Stimulated activated naive CD8-positive, alpha-beta T cell treated with anti-CD3 and anti-CD28 coated beads, Interleukin-15, Interleukin-2, amounts not matched to agents 100 U/mL and 50 U/mL, for 24 hours (primary cell): ENCODE measurements around the gene STARD9.

Source experiments
- ATAC-seq: fragments of 150-1000 bp; cut with Tn5 transposase; one replicate; pipeline ENCODE4 v1.10.0; 2021
- DNase-seq: peaks from one replicate; pipeline ENCODE4 v3.0.0; 2021

Gene STARD9

GRCh38 chr15:42694398-42694797 lies 119.0 kb downstream of the STARD9 start:
- ATAC-seq (no peak), DNase-seq (no peak)

GRCh38 chr15:42695527-42696071 lies 120.2 kb downstream of the STARD9 start:
- ATAC-seq: no peak

GRCh38 chr15:42696626-42697025 lies 121.2 kb downstream of the STARD9 start:
- DNase-seq (no peak), ATAC-seq (no peak)

More at GRCh38 chr15:42695527-42696071, 120.2 kb downstream of the STARD9 start:
- no peak for DNase-seq

- DNase-seq (peak; percentile 64), ATAC-seq (peak; percentile 86)
Measured at GRCh38 chr15:42704492-42704926, 129.1 kb downstream of the STARD9 start.

GRCh38 chr15:42705336-42705735 lies 129.9 kb downstream of the STARD9 start:
- ATAC-seq: no peak
- no peak for DNase-seq

- no peak for ATAC-seq
- no peak for DNase-seq
Measured at GRCh38 chr15:42707068-42707467, 131.7 kb downstream of the STARD9 start.

GRCh38 chr15:42707873-42708544 lies 132.6 kb downstream of the STARD9 start:
- ATAC-seq (no peak), DNase-seq (no peak)

- ATAC-seq (no peak), DNase-seq (no peak)
Measured at GRCh38 chr15:42710662-42711061, 135.3 kb downstream of the STARD9 start.

- no peak for DNase-seq
- no peak for ATAC-seq
Measured at GRCh38 chr15:42711746-42712145, 136.3 kb downstream of the STARD9 start.

GRCh38 chr15:42712584-42712983 lies 137.2 kb downstream of the STARD9 start:
- DNase-seq (no peak), ATAC-seq (no peak)

GRCh38 chr15:42716125-42716524 lies 140.7 kb downstream of the STARD9 start:
- DNase-seq: no peak
- ATAC-seq: no peak

- ATAC-seq: no peak
- DNase-seq: no peak
Measured at GRCh38 chr15:42716626-42717025, 141.2 kb downstream of the STARD9 start.

GRCh38 chr15:42719043-42719442 lies 143.6 kb downstream of the STARD9 start:
- ATAC-seq: no peak

GRCh38 chr15:42720071-42720470 lies 144.7 kb downstream of the STARD9 start:
- DNase-seq (no peak), ATAC-seq (no peak)

More at GRCh38 chr15:42719043-42719442, 143.6 kb downstream of the STARD9 start:
- DNase-seq: no peak

GRCh38 chr15:42721016-42721415 lies 145.6 kb downstream of the STARD9 start:
- DNase-seq: no peak
- ATAC-seq: no peak

- no peak for ATAC-seq
- DNase-seq: no peak
Measured at GRCh38 chr15:42721916-42722315, 146.5 kb downstream of the STARD9 start.

- no peak for ATAC-seq
- no peak for DNase-seq
Measured at GRCh38 chr15:42723068-42723467, 147.7 kb downstream of the STARD9 start.

- no peak for ATAC-seq
- DNase-seq: no peak
Measured at GRCh38 chr15:42724276-42724675, 148.9 kb downstream of the STARD9 start.

- no peak for ATAC-seq
Measured at GRCh38 chr15:42725331-42725903, 150.0 kb downstream of the STARD9 start.

GRCh38 chr15:42726114-42726513 lies 150.7 kb downstream of the STARD9 start:
- ATAC-seq (no peak), DNase-seq (no peak)

More at GRCh38 chr15:42725331-42725903, 150.0 kb downstream of the STARD9 start:
- DNase-seq: no peak

GRCh38 chr15:42727750-42728381 lies 152.5 kb downstream of the STARD9 start:
- no peak for ATAC-seq
- no peak for DNase-seq

GRCh38 chr15:42728560-42728959 lies 153.2 kb downstream of the STARD9 start:
- ATAC-seq (no peak), DNase-seq (no peak)

GRCh38 chr15:42728972-42729371 lies 153.6 kb downstream of the STARD9 start:
- DNase-seq: no peak

More at GRCh38 chr15:42728972-42729371, 153.6 kb downstream of the STARD9 start:
- no peak for ATAC-seq
